Measurements from ENCODE around the gene C2orf78. TPM values are rescaled to one million over a fixed set of nuclear protein-coding genes. Genes with fewer than 3 reads are reported as not detected.

Gene C2orf78
- total and polyA plus RNA-seq, 10 of the 15 experiments (the other 5 are each of a cell fraction or from before 2014, with no cell fraction given): 0.08 to 0.82 (median 0.40) TPM

- intact Hi-C loops (cut with micrococcal nuclease; ENCODE audit: unreplicated experiment) (no loop called here), in situ Hi-C loops (cut with MboI) (no loop called here)
- H3K79me2 ChIP-seq (ENCODE audit: control insufficient read depth, insufficient read depth, low read length): no peaks in the 10 kb centered on the region
- WGBS (ENCODE audit: insufficient coverage, insufficient replicate concordance, low lambda C conversion rate, missing lambda C conversion rate): 91% methylated on average over 6 of the region's 6 CpGs
- H3K9ac ChIP-seq (ENCODE audit: control insufficient read depth, insufficient read depth, low read length): no peak overlapping the region
- BruUV-seq (replicated peaks): no TSS peak
- H3K9me3 ChIP-seq (replicated peaks; ENCODE audit: control insufficient read depth, insufficient read depth, low read length): no peaks in the 10 kb centered on the region
- H4K20me1 ChIP-seq (ENCODE audit: control insufficient read depth, insufficient read depth): no peaks in the 10 kb centered on the region
- no peaks in the 10 kb centered on the region for H3K4me1 ChIP-seq (ENCODE audit: control insufficient read depth, insufficient read depth, low read length)
- ChIA-PET POLR2A (no interaction called here), CTCF (interaction anchor here (0.5 to 1.1 kb wide), 2 partner anchors 238 to 775 kb away, joined by 3 to 4 read pairs; no protein-coding TSS in a partner anchor), SMC1A (ENCODE audit: uncharacterized antibody, unreplicated experiment) (no interaction called here), RAD21 (ENCODE audit: unreplicated experiment) (no interaction called here)
- FAIRE-seq (no peak), ATAC-seq (0 out of 3 replicates have a peak, but pooled peaks have one; percentile 24), DNase-seq (ENCODE audit: low read depth, low spot score) (no peak)
- TF ChIP-seq FOXK2 (IDR thresholded peaks at IDR 0.05): no peak
- no peak for TF ChIP-seq KDM1A (IDR thresholded peaks at IDR 0.05; ENCODE audit: borderline replicate concordance)
- TF ChIP-seq SREBF1 (IDR thresholded peaks at IDR 0.05; ENCODE audit: low read length): no peak
- no peak for TF ChIP-seq ZSCAN29 (IDR thresholded peaks at IDR 0.05)
- no peak for TF ChIP-seq MEF2A (IDR thresholded peaks at IDR 0.05; ENCODE audit: insufficient read depth, low read depth, low read length)
- no peak for TF ChIP-seq ZNF24 (IDR thresholded peaks at IDR 0.05)
- no peak for TF ChIP-seq EED (IDR thresholded peaks at IDR 0.05; ENCODE audit: low read depth)
- TF ChIP-seq BCLAF1 (IDR thresholded peaks at IDR 0.05): no peak
- TF ChIP-seq ZNF217 (IDR thresholded peaks at IDR 0.05): no peak
- no peak for TF ChIP-seq SUZ12 (IDR thresholded peaks at IDR 0.05; ENCODE audit: unreplicated experiment)
- TF ChIP-seq ZNF274 (IDR thresholded peaks at IDR 0.05; ENCODE audit: insufficient read depth, insufficient read length): no peak
- no peak for TF ChIP-seq GABPA (IDR thresholded peaks at IDR 0.05; ENCODE audit: low read depth)
- no peak for TF ChIP-seq FOXM1 (IDR thresholded peaks at IDR 0.05; ENCODE audit: low read depth, low read length)
- no peak for TF ChIP-seq MTA3 (IDR thresholded peaks at IDR 0.05; ENCODE audit: borderline replicate concordance, low read length)
- TF ChIP-seq MYB (IDR thresholded peaks at IDR 0.05; ENCODE audit: borderline replicate concordance, low read depth, low read length): no peak
- TF ChIP-seq ASH2L (IDR thresholded peaks at IDR 0.05; ENCODE audit: borderline replicate concordance, low read depth): no peak
- TF ChIP-seq NFIC (IDR thresholded peaks at IDR 0.05; ENCODE audit: low read depth, low read length): no peak
- TF ChIP-seq BRCA1 (IDR thresholded peaks at IDR 0.05; ENCODE audit: low read depth, low read length): no peak
- no peak for TF ChIP-seq USF2 (IDR thresholded peaks at IDR 0.05; ENCODE audit: borderline replicate concordance, low read depth, low read length)
- no peak for TF ChIP-seq TCF12 (IDR thresholded peaks at IDR 0.05; ENCODE audit: low read depth, low read length)
- no peak overlapping the region for H3K4me3 ChIP-seq
- no peaks in the 10 kb centered on the region for H3K27me3 ChIP-seq (replicated peaks in 1 of 2; ENCODE audit: control insufficient read depth in 2 of 2, insufficient read depth in 2 of 2, low read length in 1 of 2)
- no peak overlapping the region for H2AFZ ChIP-seq (ENCODE audit: control insufficient read depth, low read depth, low read length)
- H3K4me2 ChIP-seq (ENCODE audit: control insufficient read depth, insufficient read depth): no peak overlapping the region
- H3K27ac ChIP-seq (ENCODE audit: control insufficient read depth, insufficient read depth): no peak overlapping the region
- peaks cover 7 to 28% of the 10 kb centered on the region in 2 experiments for H3K36me3 ChIP-seq (ENCODE audit: control insufficient read depth in 2 of 2, insufficient read depth in 2 of 2, low read length in 1 of 2)
Observed at GRCh38 chr2:73859721-73860586, 76.0 kb downstream of the C2orf78 start.
